GM12878 (cell line): Measurements from ENCODE around the gene LRCH4. TPM values are rescaled to one million over a fixed set of nuclear protein-coding genes. Genes with fewer than 3 reads are reported as not detected.

Experiments
- ATAC-seq: fragments of 200-7000 bp; cut with Tn5 transposase; 3 replicates; pipeline ENCODE4 v1.9.1; 2020; ENCODE audit warnings: mild to moderate bottlenecking, moderate library complexity
- BruUV-seq: library from RNA; stranded (reverse); fragments of 400-500 nt; replicated peaks from 2 replicates; lab custom pipeline; 2021; lab: Mats Ljungman, UMichigan
- CTCF ChIA-PET: fragments of 300-600 bp; sonication (Branson Sonifier 250); formaldehyde crosslinking; extraction: SDS; loops from one replicate; lab custom pipeline; 2021; ENCODE audit warnings: inconsistent platforms; lab: Yijun Ruan, JAX
- POLR2A ChIA-PET: fragments of 350-600 bp; formaldehyde crosslinking; extraction: SDS; loops from one replicate; lab custom pipeline; 2021; ENCODE audit warnings: inconsistent platforms; lab: Charles Lee
- RAD21 ChIA-PET: fragments of 300-600 bp; sonication (Branson Sonifier 250); formaldehyde crosslinking; loops from one replicate; lab custom pipeline; 2023; ENCODE audit warnings: antibody characterized with exemption; ENCODE audit not compliant: unreplicated experiment; lab: Charles Lee
- SMC1A ChIA-PET: fragments of 300-600 bp; sonication (Branson Sonifier 250); formaldehyde crosslinking; loops from one replicate; lab custom pipeline; 2023; ENCODE audit not compliant: unreplicated experiment, uncharacterized antibody; lab: Charles Lee
- DNase-seq: peaks from one replicate; pipeline ENCODE4 v3.0.0-alpha.2; 2011; ENCODE audit warnings: low read depth, low spot score
- FAIRE-seq: peaks from 3 replicates; lab custom pipeline; 2011; peaks lifted over from hg19 to GRCh38; lab: Jason Lieb, UNC
- H2AFZ ChIP-seq: 2 replicates; pipeline ENCODE4 v1.6.0; 2011; ENCODE audit warnings: low read depth, low read length, control low read depth; ENCODE audit not compliant: control insufficient read depth
- H3K27ac ChIP-seq: 2 replicates; pipeline ENCODE4 v1.5.1; 2011; ENCODE audit warnings: control low read depth; ENCODE audit not compliant: control insufficient read depth, insufficient read depth
- H3K27me3 ChIP-seq, 2 experiments: replicated peaks in 1 of 2; 2 replicates each; pipeline versions ENCODE4 v1.6.0 to v1.6.1; 2011; ENCODE audit warnings: low read length in 1 of 2; ENCODE audit not compliant: control insufficient read depth in 2 of 2, insufficient read depth in 2 of 2
- H3K36me3 ChIP-seq, 2 experiments: 2 replicates each; pipeline ENCODE4 v1.5.1; 2011; ENCODE audit warnings: low read length in 1 of 2; ENCODE audit not compliant: control insufficient read depth in 2 of 2, insufficient read depth in 2 of 2
- H3K4me1 ChIP-seq: 2 replicates; pipeline ENCODE4 v1.6.1; 2011; ENCODE audit warnings: mild to moderate bottlenecking, low read length, moderate library complexity, mixed read lengths; ENCODE audit not compliant: control insufficient read depth, insufficient read depth
- H3K4me2 ChIP-seq: 2 replicates; pipeline ENCODE4 v1.6.0; 2011; ENCODE audit warnings: control low read depth; ENCODE audit not compliant: control insufficient read depth, insufficient read depth
- H3K4me3 ChIP-seq: fragments of 200-600 bp; sonication (generic); 2 replicates; pipeline ENCODE4 v1.5.1; 2016
- H3K79me2 ChIP-seq: 2 replicates; pipeline ENCODE4 v1.6.0; 2011; ENCODE audit warnings: low read length; ENCODE audit not compliant: control insufficient read depth, insufficient read depth
- H3K9ac ChIP-seq: 2 replicates; pipeline ENCODE4 v1.8.0; 2011; ENCODE audit warnings: low read length, control low read depth, mixed read lengths; ENCODE audit not compliant: control insufficient read depth, insufficient read depth
- H3K9me3 ChIP-seq: replicated peaks from 3 replicates; pipeline ENCODE4 v1.5.1; 2011; ENCODE audit warnings: mild to moderate bottlenecking, low read length; ENCODE audit not compliant: control insufficient read depth, insufficient read depth
- H4K20me1 ChIP-seq: 2 replicates; pipeline ENCODE4 v1.6.0; 2011; ENCODE audit not compliant: control insufficient read depth, insufficient read depth
- BHLHE40 ChIP-seq, 2 experiments: fragments of 450-650 bp in 1 of 2; IDR thresholded peaks; 2 replicates each; pipeline ENCODE4 v1.6.1; 2011 to 2017; ENCODE audit warnings: low read depth in 2 of 2, borderline replicate concordance in 1 of 2, improper control_type of control experiment in 1 of 2, low read length in 1 of 2, mild to moderate bottlenecking in 1 of 2
- IKZF1 ChIP-seq: fragments of 450-650 bp; conservative IDR thresholded peaks from 2 replicates; pipeline ENCODE4 v1.6.1; 2017; ENCODE audit warnings: antibody characterized with exemption, mild to moderate bottlenecking
- KDM1A ChIP-seq: fragments of 200-600 bp; sonication (generic); IDR thresholded peaks from 2 replicates; pipeline ENCODE4 v1.6.1; 2016; ENCODE audit warnings: borderline replicate concordance
- NBN ChIP-seq: fragments of 450-650 bp; IDR thresholded peaks from 2 replicates; pipeline ENCODE4 v1.6.1; 2016
- POLR2AphosphoS5 ChIP-seq: IDR thresholded peaks from 2 replicates; pipeline ENCODE4 v1.6.1; 2011; ENCODE audit warnings: mild to moderate bottlenecking, low read length, inconsistent platforms
- ZNF217 ChIP-seq: fragments of 450-650 bp; IDR thresholded peaks from 2 replicates; pipeline ENCODE4 v1.6.1; 2017; ENCODE audit warnings: antibody characterized with exemption, mild to moderate bottlenecking
- WGBS: methylation state at CpG from one replicate; pipeline ENCODE4 v1.1.6; 2016; ENCODE audit warnings: low lambda C conversion rate; ENCODE audit not compliant: insufficient replicate concordance, insufficient coverage; ENCODE audit errors: missing lambda C conversion rate; 5-methylcytosine and 5-hydroxymethylcytosine counted together
- in situ Hi-C: fragments of 300-500 bp; cut with MboI; formaldehyde crosslinking; loops from 9 replicates; pipeline ENCODE4 v1.14.3; 2018; ENCODE audit warnings: mixed read lengths
- intact Hi-C: fragments of 100-400 bp; cut with micrococcal nuclease; formaldehyde crosslinking; loops from one replicate; pipeline ENCODE4 v1.14.2; 2022; ENCODE audit not compliant: unreplicated experiment
- polyA plus RNA-seq, 11 experiments: library from polyadenylated mRNA; depleted of rRNA in 4 of 11; unstranded in 6 of 11; stranded (reverse) in 5 of 11; fragments of >200 nt; fragmentation: Nextera tagmentation in 4 of 11; fragmentation: Illumina TruSeq in 1 of 11; extraction: Ambion mirVana in 4 of 11; extraction: Trizol in 1 of 11; gene quantifications; 1 replicate in 1 of 11; 2 replicates in 10 of 11; pipeline versions ENCODE4 v1.2.1 to v1.2.3, GENCODE V29; 2011 to 2016; ENCODE audit warnings: inconsistent platforms in 2 of 11, missing spikeins in 2 of 11, low read depth in 1 of 11
- total RNA-seq, 4 experiments: library from RNA; depleted of rRNA in 3 of 4; stranded (reverse); fragments of >200 nt in 3 of 4; fragmentation: Illumina TruSeq in 1 of 4; extraction: Trizol in 1 of 4; gene quantifications; 2 replicates each; pipeline versions ENCODE4 v1.2.1 to v1.2.3, GENCODE V29; 2013 to 2021

Gene LRCH4
- total and polyA plus RNA-seq, 10 of the 15 experiments (the other 5 are each of a cell fraction or from before 2014, with no cell fraction given) = 0.58 to 96.7 (median 28.4) TPM

DNA sequence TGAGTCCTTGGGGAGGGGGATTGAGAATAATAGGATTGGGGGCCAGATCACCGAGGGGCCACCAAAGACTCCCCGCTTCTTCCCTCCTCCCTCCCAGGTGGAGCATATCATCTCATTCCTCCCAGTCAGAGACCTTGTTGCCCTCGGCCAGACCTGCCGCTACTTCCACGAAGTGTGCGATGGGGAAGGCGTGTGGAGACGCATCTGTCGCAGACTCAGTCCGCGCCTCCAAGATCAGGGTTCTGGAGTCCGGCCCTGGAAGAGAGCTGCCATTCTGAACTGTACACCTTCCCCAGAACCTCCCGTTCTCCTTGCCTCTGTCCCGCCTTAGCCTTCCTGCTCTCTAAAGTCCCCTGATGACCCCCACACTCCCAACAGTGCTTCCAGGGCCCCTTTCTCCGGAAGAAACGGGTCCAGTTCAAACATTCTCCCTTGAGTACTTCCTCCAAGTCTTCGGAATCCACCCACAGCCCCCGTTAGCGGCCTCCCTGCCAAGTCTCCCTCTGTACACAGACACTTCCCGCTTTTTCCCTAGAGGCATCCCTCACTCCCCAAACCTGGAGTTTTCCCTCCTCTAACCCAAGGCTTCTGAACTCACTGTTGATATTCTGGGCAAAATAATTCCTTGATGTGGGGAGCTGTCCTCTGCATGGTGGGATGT lies 4.3 kb upstream of the LRCH4 start:
- peaks cover 7% of the 10 kb centered on the region for H3K79me2 ChIP-seq
- 46% methylated on average over 20 of the region's 20 CpGs for WGBS
- H3K4me3 ChIP-seq = no peak overlapping the region
- DNase-seq (no peak), ATAC-seq (no peak), FAIRE-seq (no peak)
- H3K4me1 ChIP-seq = peaks cover 4% of the 10 kb centered on the region
- no peak for TF ChIP-seq IKZF1
- no peak for TF ChIP-seq ZNF217
- no peak for TF ChIP-seq BHLHE40 (IDR thresholded peaks at IDR 0.05; ENCODE audit: borderline replicate concordance in 1 of 2, low read depth in 2 of 2, low read length in 1 of 2)
- TF ChIP-seq POLR2AphosphoS5 = no peak
- no peak for TF ChIP-seq NBN
- no peak for TF ChIP-seq KDM1A
- POLR2A ChIA-PET = no interaction called here
- in situ Hi-C loops (no loop called here), intact Hi-C loops (no loop called here)
- H3K9ac ChIP-seq = no peak overlapping the region
- H3K9me3 ChIP-seq = no peaks in the 10 kb centered on the region
- H4K20me1 ChIP-seq = no peaks in the 10 kb centered on the region
- SMC1A ChIA-PET = interaction anchor here (0.9 to 2.3 kb wide), 2 partner anchors 102 to 122 kb away, joined by 3 to 11 read pairs; no protein-coding TSS in a partner anchor
- H3K27me3 ChIP-seq = no peaks in the 10 kb centered on the region
- CTCF ChIA-PET = interaction anchor here (0.5 to 11.6 kb wide), 5 partner anchors 22 to 187 kb away, joined by 3 to 190 read pairs (median 21); partner anchors contain the start of genes MOSPD3 and POP7
- no peak overlapping the region for H2AFZ ChIP-seq
- RAD21 ChIA-PET = no interaction called here
- no peak overlapping the region for H3K4me2 ChIP-seq
- no peak overlapping the region for H3K27ac ChIP-seq
- no TSS peak for BruUV-seq
- no peaks in the 10 kb centered on the region for H3K36me3 ChIP-seq
